Right lobe of liver (tissue), 4 donors: Measurements from ENCODE around the gene RAB31.

ENCODE experiments used
- POLR2A ChIP-seq: fragments of 450-650 bp; IDR thresholded peaks from one replicate; pipeline ENCODE4 v1.6.1; 2017; ENCODE audit warnings: antibody characterized with exemption, mild to moderate bottlenecking
- TF ChIP-seq, protein P1 (sequence below), 4 donors: fragments of 200-600 bp in 3 of 4; fragments of 450-650 bp in 1 of 4; IDR thresholded peaks; one replicate each; pipeline versions ENCODE4 v1.5.1 to v1.8.0; 2016 to 2022; ENCODE audit warnings: antibody characterized with exemption in 4 of 4, mild to moderate bottlenecking in 2 of 4
- donor health status: DM: no; HTN: no; CAD: no.
- donor health status: DM: no; HTN: no; CAD: no.
- donor health status: DM: no; HTN: yes; CAD: no.

GRCh38 chr18:9817725-9818422 lies 109.8 kb downstream of the RAB31 start:
- no peak for TF ChIP-seq POLR2A
- TF ChIP-seq, protein P1, sequence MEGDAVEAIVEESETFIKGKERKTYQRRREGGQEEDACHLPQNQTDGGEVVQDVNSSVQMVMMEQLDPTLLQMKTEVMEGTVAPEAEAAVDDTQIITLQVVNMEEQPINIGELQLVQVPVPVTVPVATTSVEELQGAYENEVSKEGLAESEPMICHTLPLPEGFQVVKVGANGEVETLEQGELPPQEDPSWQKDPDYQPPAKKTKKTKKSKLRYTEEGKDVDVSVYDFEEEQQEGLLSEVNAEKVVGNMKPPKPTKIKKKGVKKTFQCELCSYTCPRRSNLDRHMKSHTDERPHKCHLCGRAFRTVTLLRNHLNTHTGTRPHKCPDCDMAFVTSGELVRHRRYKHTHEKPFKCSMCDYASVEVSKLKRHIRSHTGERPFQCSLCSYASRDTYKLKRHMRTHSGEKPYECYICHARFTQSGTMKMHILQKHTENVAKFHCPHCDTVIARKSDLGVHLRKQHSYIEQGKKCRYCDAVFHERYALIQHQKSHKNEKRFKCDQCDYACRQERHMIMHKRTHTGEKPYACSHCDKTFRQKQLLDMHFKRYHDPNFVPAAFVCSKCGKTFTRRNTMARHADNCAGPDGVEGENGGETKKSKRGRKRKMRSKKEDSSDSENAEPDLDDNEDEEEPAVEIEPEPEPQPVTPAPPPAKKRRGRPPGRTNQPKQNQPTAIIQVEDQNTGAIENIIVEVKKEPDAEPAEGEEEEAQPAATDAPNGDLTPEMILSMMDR (IDR thresholded peaks at IDR 0.05) = no peak
